ENCODE data around the gene MYH1. TPM values are rescaled to one million over a fixed set of nuclear protein-coding genes. Genes with fewer than 3 reads are reported as not detected.

The MYH1 gene
- total and polyA plus RNA-seq, 2 experiments from 2014 or later = not detected

- Histone ChIP-seq H3K79me2 (replicated peaks; ENCODE audit: insufficient read depth) (no peaks in the 10 kb centered on the region), H3F3A (replicated peaks; ENCODE audit: low read depth) (no peaks in the 10 kb centered on the region), H2AFZ (no peak overlapping the region), H3K27ac (ENCODE audit: low read depth) (no peak overlapping the region), H3K9me2 (ENCODE audit: insufficient read depth) (no peaks in the 10 kb centered on the region), H4K20me1 (replicated peaks; ENCODE audit: insufficient read depth) (no peaks in the 10 kb centered on the region), H3K27me3 (ENCODE audit: insufficient read depth) (no peaks in the 10 kb centered on the region), H3K4me2 (no peak overlapping the region), H3K36me3 (ENCODE audit: insufficient read depth) (no peaks in the 10 kb centered on the region), H3K4me1 (ENCODE audit: insufficient read depth) (no peaks in the 10 kb centered on the region), H3K4me3 (no peak overlapping the region)
- Mint-ChIP-seq H3K36me3 (ENCODE audit: low read depth) (no peaks in the 10 kb centered on the region), H3K4me3 (no peak overlapping the region), H3K9me3 (no peaks in the 10 kb centered on the region), H3K4me1 (no peaks in the 10 kb centered on the region), H3K27ac (no peak overlapping the region), H3K27me3 (ENCODE audit: insufficient read depth, low read depth, poor library complexity) (no peaks in the 10 kb centered on the region)
- TF ChIP-seq JUNB (IDR thresholded peaks at IDR 0.05; ENCODE audit: unreplicated experiment) (no peak), ZNF331 (CRISPR knock-in tag; IDR thresholded peaks at IDR 0.05; ENCODE audit: low read depth) (no peak), POLR2AphosphoS5 (IDR thresholded peaks at IDR 0.05; ENCODE audit: low read depth) (no peak), ETS1 (IDR thresholded peaks at IDR 0.05) (no peak), STAT1 (IDR thresholded peaks at IDR 0.05; ENCODE audit: unreplicated experiment) (no peak), CREB1 (CRISPR knock-in tag; IDR thresholded peaks at IDR 0.05; ENCODE audit: low read depth) (no peak), EZH2phosphoT487 (IDR thresholded peaks at IDR 0.05; ENCODE audit: unreplicated experiment) (no peak), NANOG (IDR thresholded peaks at IDR 0.05; ENCODE audit: borderline replicate concordance) (no peak)
- DNase-seq (ENCODE audit: low spot score) = no peak
- ATAC-seq = no peak
These were observed 46.5 kb downstream of the MYH1 start for GRCh38 chr17:10471858-10472257.

DNA sequence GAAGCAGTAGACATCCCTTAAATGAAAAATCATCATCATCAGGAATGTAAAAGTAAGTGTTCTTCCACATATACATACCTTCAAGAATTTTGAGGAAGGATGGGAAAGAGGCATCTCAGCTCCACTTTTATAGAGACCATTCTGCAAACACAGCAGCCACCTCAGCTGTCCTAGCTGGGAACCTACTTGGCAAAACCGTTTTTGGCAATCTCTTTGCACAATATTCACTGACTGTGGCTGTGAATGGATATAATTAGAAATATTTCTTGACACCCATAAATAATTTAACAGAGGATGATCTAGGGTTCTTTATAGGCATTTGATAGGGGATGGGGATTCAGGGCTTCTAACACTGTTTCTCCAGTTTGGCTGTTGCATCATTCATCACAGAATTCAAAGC is 48.9 kb downstream of the MYH1 start, which contains the start of gene MYH4:
TSS of gene MYH4 (minus strand) at position 101 of the 400 bp plus-strand sequence. CDS start 2,814 bp downstream, outside the sequence.
- H3K79me2 ChIP-seq (replicated peaks; ENCODE audit: insufficient read depth) = no peaks in the 10 kb centered on the region
- no peak within 1 kb of the TSS for H3K4me2 ChIP-seq
- H3K4me3 ChIP-seq = no peak within 1 kb of the TSS
- H3K27me3 ChIP-seq (ENCODE audit: insufficient read depth) = no peaks in the 10 kb centered on the region
- no peaks in the 10 kb centered on the region; the same call in 2 of the 3 replicates for H3K9me3 Mint-ChIP-seq
- no peaks in the 10 kb centered on the region for H3K36me3 Mint-ChIP-seq (ENCODE audit: low read depth)
- DNase-seq (ENCODE audit: low spot score) (no peak), ATAC-seq (no peak)
- no peaks in the 10 kb centered on the region for H3F3A ChIP-seq (replicated peaks; ENCODE audit: low read depth)
- no peak within 1 kb of the TSS for H3K27ac Mint-ChIP-seq
- no peaks in the 10 kb centered on the region for H4K20me1 ChIP-seq (replicated peaks; ENCODE audit: insufficient read depth)
- H2AFZ ChIP-seq = no peak within 1 kb of the TSS
- no peaks in the 10 kb centered on the region for H3K4me1 ChIP-seq (ENCODE audit: insufficient read depth)
- no peak within 1 kb of the TSS for H3K27ac ChIP-seq (ENCODE audit: low read depth)
- no peak within 1 kb of the TSS for H3K4me3 Mint-ChIP-seq
- no peaks in the 10 kb centered on the region for H3K36me3 ChIP-seq (ENCODE audit: insufficient read depth)
- no peaks in the 10 kb centered on the region for H3K9me2 ChIP-seq (ENCODE audit: insufficient read depth)
- no peaks in the 10 kb centered on the region for H3K4me1 Mint-ChIP-seq
- no peaks in the 10 kb centered on the region for H3K27me3 Mint-ChIP-seq (ENCODE audit: insufficient read depth, low read depth, poor library complexity)
- no peak for TF ChIP-seq ZNF462 (CRISPR knock-in tag; IDR thresholded peaks at IDR 0.05)
- TF ChIP-seq, protein P1, sequence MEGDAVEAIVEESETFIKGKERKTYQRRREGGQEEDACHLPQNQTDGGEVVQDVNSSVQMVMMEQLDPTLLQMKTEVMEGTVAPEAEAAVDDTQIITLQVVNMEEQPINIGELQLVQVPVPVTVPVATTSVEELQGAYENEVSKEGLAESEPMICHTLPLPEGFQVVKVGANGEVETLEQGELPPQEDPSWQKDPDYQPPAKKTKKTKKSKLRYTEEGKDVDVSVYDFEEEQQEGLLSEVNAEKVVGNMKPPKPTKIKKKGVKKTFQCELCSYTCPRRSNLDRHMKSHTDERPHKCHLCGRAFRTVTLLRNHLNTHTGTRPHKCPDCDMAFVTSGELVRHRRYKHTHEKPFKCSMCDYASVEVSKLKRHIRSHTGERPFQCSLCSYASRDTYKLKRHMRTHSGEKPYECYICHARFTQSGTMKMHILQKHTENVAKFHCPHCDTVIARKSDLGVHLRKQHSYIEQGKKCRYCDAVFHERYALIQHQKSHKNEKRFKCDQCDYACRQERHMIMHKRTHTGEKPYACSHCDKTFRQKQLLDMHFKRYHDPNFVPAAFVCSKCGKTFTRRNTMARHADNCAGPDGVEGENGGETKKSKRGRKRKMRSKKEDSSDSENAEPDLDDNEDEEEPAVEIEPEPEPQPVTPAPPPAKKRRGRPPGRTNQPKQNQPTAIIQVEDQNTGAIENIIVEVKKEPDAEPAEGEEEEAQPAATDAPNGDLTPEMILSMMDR (conservative IDR thresholded peaks at IDR 0.05; ENCODE audit: low read depth in 2 of 2) = no peak
- TF ChIP-seq JUNB (IDR thresholded peaks at IDR 0.05; ENCODE audit: unreplicated experiment) = no peak
- TF ChIP-seq POLR2AphosphoS5 (IDR thresholded peaks at IDR 0.05; ENCODE audit: low read depth) = no peak
- TF ChIP-seq CREB1 (CRISPR knock-in tag; IDR thresholded peaks at IDR 0.05; ENCODE audit: low read depth) = no peak
- TF ChIP-seq EZH2 (IDR thresholded peaks at IDR 0.05; ENCODE audit: low read depth, unreplicated experiment) = no peak
- TF ChIP-seq ZNF114 (CRISPR knock-in tag; IDR thresholded peaks at IDR 0.05) = no peak
- no peak for TF ChIP-seq STAT1 (IDR thresholded peaks at IDR 0.05; ENCODE audit: unreplicated experiment)
- no peak for TF ChIP-seq ZNF331 (CRISPR knock-in tag; IDR thresholded peaks at IDR 0.05; ENCODE audit: low read depth)
- no peak for TF ChIP-seq EZH2phosphoT487 (IDR thresholded peaks at IDR 0.05; ENCODE audit: unreplicated experiment)
- no peak for TF ChIP-seq NANOG (IDR thresholded peaks at IDR 0.05; ENCODE audit: borderline replicate concordance)
